HG03097 (cell line): ENCODE data around the gene PDIK1L.
A peak's percentile ranks its signal among the peaks of the same experiment; 100 is the strongest.

Experiments used
- ATAC-seq: cut with Tn5 transposase; IDR thresholded peaks from one replicate; pipeline ENCODE4 v1.9.1; 2021; ENCODE audit not compliant: unreplicated experiment, low FRiP score

PDIK1L gene

DNA sequence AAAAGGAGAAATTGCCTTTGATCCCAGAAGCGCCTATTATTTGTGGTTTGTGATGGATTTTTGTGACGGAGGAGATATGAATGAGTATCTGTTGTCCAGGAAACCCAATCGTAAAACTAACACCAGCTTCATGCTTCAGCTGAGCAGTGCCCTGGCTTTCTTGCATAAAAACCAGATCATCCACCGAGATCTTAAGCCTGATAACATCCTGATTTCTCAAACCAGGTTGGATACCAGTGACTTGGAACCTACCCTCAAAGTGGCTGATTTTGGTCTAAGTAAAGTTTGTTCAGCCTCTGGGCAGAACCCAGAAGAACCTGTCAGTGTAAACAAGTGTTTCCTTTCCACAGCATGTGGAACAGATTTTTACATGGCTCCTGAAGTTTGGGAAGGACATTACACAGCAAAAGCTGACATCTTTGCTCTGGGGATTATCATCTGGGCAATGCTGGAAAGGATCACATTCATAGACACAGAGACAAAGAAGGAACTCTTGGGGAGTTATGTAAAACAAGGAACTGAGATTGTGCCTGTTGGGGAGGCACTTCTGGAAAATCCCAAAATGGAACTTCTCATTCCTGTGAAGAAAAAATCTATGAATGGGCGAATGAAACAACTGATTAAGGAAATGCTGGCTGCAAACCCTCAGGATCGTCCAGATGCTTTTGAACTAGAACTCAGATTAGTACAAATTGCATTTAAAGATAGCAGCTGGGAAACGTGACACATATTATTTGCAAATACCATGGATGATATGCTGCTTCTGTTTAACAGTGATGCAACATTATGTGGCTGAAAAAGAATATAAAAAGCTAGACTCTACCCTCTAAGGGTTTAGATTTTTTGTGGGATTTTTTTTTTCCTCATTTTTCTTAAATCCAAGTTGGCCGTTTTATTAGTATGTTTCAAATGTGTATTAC is 10.5 kb downstream of the PDIK1L start:
- no peak for ATAC-seq

- no peak for ATAC-seq
Observed at GRCh38 chr1:26122988-26123973, 11.7 kb downstream of the PDIK1L start.

DNA sequence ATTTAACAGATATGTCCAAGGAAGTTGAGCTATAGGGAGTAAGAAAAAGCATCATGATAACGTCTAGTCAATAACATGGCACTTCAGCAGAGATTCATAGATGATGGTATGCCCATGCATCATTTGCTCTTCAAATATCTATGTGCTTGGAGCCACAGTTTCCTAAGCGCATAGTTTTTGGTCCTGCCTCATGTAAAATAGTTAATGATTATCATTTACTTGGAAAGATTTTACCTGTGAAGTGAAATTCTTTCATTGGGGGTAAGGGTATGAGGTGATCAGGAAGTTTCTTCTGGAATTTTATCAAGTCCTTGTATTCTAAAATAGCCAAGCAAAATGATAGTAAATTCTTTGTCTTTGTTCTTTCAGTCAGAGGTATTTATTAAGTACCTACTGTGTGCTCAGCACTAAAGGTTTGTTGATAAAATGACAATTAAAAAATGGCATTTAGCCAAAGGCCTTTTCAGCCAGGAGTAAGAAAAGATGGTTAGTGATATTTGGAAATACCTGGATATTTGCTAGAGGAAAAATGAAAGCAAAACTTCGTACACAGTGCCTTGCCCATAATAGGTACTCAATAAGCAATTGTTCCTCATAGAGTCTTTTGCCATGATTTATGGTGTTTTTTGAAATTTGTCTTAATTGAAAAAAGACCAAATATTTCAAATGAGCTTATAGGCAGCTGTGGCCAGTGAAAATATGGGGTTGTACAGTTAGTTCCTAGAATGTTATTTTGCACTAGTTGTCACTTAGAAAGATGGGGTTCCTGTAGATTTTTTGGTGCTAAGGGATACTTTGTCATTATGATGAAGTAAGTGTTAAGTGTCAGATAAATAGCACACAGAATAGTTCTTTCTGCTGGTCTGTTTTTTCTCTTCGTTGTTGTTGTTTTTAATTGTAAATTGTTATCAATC is 13.1 kb downstream of the PDIK1L start:
- no peak for ATAC-seq

GRCh38 chr1:26125382-26125781 is 13.8 kb downstream of the PDIK1L start:
- ATAC-seq = no peak

GRCh38 chr1:26125946-26126320 is 14.3 kb downstream of the PDIK1L start:
- no peak for ATAC-seq

GRCh38 chr1:26126321-26127084 is 14.9 kb downstream of the PDIK1L start:
- peak; percentile 69 for ATAC-seq

GRCh38 chr1:26127235-26128163 is 15.9 kb downstream of the PDIK1L start:
- ATAC-seq = no peak

- no peak for ATAC-seq
Observed at GRCh38 chr1:26129778-26130177, 18.2 kb downstream of the PDIK1L start.

DNA sequence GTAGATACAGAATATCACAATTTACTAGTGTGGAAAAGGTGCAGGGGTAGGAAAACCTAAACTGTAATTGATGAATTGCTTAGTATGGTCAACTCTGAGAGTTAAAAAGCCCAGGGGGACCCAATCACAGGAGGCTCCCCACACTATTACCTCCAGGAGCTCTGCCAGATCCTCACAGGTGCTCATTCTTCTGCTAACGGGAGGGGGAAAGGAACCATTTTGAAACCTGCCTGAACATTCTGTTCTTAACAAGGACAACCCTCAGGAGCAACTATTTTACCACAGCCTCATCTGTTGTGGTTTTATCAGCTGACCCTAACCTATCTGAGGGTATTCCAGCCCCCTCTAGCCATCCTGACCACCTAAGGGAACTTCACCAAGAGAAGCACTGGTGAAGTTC is 19.1 kb downstream of the PDIK1L start:
- no peak for ATAC-seq

- ATAC-seq = no peak
Observed at GRCh38 chr1:26132128-26132833, 20.7 kb downstream of the PDIK1L start.

GRCh38 chr1:26132834-26133167 is 21.2 kb downstream of the PDIK1L start:
- ATAC-seq = no peak

- no peak for ATAC-seq
Observed at GRCh38 chr1:26134466-26134865, 22.8 kb downstream of the PDIK1L start.

GRCh38 chr1:26138974-26139558 is 27.4 kb downstream of the PDIK1L start:
- ATAC-seq = no peak

- ATAC-seq = no peak
Observed at GRCh38 chr1:26142159-26142558, 30.5 kb downstream of the PDIK1L start.

- ATAC-seq = no peak
Observed at GRCh38 chr1:26145041-26145959, 33.7 kb downstream of the PDIK1L start.

GRCh38 chr1:26145960-26146294 is 34.3 kb downstream of the PDIK1L start:
- ATAC-seq = no peak

DNA sequence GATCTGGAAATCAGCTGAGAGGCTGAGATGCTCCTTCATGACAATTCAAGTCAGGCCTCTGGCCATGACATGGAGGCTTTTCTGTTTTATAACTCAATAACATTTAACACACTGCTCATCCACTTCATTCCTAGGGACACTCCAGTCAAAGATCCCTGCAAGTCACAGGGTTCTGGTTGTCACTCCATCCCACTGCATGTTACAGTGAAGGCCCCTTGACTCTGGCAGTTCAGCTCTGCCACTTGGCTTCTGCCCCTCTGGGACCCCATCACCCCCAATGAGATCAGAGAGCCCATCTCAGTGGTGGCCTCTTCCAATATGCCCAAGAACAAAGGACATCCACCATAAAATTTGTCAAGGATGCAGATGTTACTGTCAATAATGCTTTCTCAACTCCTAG is 37.3 kb downstream of the PDIK1L start:
- no peak for ATAC-seq
